PC-3 (cell line): ENCODE results near the gene GPX4.

ENCODE experiments used
- EZH2 ChIP-seq: fragments of 300-600 bp; sonication (generic); IDR thresholded peaks from one replicate; pipeline ENCODE4 v1.6.1; 2017; ENCODE audit warnings: antibody characterized with exemption, mild to moderate bottlenecking, low read length; ENCODE audit not compliant: unreplicated experiment
- EZH2phosphoT487 ChIP-seq: fragments of 300-600 bp; sonication (generic); IDR thresholded peaks from 2 replicates; pipeline ENCODE4 v1.6.1; 2018; ENCODE audit warnings: mild to moderate bottlenecking, antibody characterized with exemption, low read length, borderline replicate concordance
- TF ChIP-seq, protein P1 (sequence below): fragments of 300-600 bp; sonication (generic); conservative IDR thresholded peaks from 2 replicates; pipeline ENCODE4 v1.5.1; 2017; ENCODE audit warnings: antibody characterized with exemption, low read depth, mild to moderate bottlenecking, low read length

DNA sequence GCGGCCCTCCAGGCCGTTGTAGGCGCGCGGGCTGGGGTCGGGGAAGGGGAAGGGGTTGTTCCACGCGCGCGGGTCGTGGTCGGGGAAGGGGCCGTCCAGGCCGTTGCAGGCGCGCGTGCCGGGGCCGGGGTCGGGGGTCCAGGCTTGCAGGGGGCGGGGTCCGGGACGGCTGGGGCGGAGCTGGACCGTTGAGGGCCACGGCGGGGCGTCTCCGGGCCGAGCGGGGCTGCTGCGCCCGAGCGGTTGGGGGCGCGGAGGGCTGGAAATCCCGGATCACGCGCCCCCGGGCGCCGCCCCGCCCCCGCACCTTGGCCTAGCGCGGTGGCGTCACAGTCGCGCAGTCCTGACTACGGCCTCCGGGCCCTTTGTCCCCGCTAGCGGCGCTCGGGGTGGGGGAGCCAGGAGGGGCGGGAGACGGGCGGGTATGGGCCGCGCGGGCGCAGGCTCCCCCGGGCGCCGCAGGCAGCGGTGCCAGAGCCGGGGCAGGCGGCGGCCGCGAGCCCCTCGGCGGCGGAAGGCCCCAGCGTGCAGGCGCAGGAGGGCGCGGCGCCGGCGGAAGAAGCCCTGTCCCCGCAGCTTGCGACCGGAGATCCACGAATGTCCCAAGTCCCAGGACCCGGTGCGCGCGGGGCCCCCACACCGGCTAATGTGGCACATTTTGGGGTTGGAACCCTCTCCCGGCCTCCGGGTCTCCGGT lies 665 bp downstream of the GPX4 start:
- TF ChIP-seq, protein P1, sequence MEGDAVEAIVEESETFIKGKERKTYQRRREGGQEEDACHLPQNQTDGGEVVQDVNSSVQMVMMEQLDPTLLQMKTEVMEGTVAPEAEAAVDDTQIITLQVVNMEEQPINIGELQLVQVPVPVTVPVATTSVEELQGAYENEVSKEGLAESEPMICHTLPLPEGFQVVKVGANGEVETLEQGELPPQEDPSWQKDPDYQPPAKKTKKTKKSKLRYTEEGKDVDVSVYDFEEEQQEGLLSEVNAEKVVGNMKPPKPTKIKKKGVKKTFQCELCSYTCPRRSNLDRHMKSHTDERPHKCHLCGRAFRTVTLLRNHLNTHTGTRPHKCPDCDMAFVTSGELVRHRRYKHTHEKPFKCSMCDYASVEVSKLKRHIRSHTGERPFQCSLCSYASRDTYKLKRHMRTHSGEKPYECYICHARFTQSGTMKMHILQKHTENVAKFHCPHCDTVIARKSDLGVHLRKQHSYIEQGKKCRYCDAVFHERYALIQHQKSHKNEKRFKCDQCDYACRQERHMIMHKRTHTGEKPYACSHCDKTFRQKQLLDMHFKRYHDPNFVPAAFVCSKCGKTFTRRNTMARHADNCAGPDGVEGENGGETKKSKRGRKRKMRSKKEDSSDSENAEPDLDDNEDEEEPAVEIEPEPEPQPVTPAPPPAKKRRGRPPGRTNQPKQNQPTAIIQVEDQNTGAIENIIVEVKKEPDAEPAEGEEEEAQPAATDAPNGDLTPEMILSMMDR, result no peak
- TF ChIP-seq EZH2phosphoT487 (no peak), EZH2 (no peak)
